ENCODE results near the gene SPTY2D1.
"Not testable (repeated sequence)": the region's sequence is repeated elsewhere in the genome, so short reads cannot be mapped to it uniquely, and the experiment has no call there.

Gene SPTY2D1, protein sequence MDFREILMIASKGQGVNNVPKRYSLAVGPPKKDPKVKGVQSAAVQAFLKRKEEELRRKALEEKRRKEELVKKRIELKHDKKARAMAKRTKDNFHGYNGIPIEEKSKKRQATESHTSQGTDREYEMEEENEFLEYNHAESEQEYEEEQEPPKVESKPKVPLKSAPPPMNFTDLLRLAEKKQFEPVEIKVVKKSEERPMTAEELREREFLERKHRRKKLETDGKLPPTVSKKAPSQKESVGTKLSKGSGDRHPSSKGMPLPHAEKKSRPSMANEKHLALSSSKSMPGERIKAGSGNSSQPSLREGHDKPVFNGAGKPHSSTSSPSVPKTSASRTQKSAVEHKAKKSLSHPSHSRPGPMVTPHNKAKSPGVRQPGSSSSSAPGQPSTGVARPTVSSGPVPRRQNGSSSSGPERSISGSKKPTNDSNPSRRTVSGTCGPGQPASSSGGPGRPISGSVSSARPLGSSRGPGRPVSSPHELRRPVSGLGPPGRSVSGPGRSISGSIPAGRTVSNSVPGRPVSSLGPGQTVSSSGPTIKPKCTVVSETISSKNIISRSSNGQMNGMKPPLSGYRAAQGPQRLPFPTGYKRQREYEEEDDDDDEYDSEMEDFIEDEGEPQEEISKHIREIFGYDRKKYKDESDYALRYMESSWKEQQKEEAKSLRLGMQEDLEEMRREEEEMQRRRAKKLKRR

DNA sequence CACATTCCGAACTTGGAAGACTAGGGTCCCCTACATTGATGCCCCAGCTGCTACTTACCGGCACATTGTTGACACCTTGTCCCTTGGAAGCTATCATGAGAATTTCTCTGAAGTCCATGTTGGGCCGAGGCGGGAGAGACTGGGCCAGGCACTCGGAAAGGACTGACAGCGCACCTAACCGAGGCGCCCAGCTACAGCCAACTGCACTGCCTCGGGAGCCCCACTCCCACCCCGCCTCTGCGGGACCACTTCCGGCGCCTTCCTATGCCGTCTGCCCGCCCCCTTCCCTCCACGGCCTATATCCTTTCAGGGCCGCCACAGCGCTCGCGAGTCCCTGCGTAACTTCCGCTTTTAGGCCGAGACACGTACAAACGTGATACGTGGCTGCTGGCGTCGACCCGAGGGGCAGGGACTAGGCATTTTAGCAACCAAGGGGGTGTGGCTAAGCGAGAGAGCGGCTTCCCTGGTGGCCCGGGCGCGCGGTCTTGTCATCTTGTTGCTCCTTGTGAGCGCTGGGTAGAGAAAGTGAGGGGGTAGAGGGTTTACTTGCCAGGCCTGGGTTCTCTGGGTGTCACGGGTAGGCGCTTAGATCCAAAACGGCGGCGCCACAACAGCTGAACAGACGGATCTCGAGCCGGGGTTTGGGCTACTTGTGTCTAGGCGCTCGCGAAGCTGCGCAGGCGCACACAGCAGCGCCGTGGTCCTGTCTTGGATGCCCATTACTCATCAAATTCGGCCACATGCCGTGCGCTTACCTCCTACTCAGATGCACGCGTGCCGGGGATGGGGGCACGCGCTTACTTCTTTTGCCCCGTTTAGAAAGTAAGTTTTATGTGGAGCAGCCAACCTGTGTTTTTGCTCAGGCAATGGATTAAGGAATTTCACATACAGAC is at the start of gene SPTY2D1:
Gene SPTY2D1, minus strand, starts transcription at position 203 of the 893 bp plus-strand sequence. Its CDS starts 85 bp downstream, at position 118.
- DNase-seq: peak; percentile 100

DNA sequence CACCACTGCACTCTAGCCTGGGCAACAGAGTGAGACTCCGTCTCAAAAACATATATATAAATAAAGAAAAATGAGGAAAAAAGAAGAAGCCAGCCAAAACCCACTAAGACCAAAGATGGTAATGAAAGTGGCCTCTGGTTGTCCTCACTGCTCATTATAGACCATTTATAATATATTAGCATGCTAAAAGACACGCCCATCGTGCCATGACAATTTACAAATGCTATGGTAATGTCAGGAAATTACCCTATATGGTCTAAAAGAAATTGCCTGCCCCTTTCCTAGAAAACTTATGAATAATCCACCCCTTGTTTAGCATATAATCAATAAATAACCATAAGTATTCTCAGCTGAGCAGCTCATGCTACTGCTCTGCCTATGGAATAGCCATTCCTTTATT is 48.3 kb upstream of the SPTY2D1 start:
- DNase-seq: no peak

DNA sequence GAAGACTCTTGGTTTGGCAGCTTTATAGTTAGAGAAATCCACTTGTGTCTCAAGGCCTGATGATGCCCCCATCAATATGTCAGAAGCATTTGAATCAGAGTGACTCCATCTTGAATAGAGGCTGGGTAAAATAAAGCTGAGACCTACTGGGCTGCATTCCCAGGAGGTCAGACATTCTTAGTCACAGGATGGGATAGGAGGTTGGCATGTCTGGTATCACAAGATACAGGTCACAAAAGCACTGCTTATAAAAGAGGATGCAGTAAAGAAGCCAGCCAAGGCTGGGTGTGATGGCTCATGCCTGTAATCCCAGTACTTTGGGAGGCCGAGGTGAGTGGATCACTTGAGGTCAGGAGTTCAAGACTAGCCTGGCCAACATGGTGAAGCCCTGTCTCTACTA is 47.8 kb upstream of the SPTY2D1 start:
- DNase-seq: not testable (repeated sequence)

DNA sequence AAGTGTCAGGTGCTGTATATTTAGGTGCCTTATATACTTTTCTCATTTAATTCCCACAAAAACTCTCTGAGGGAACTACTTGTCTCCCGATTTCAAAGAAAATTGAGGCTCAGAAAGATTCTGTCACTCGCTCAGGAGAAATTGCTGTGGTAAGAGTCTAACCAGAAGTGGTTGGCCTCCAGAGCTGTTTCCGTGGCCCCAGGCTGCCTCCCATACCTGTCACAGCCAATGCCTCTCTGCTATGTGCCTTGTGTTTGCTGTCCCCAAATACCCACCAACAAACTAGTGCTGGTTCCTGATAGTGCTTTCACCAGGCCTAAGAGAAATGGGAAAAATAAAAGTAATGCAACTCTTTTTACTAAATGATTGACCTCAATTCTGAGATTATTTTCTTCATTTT is 43.4 kb upstream of the SPTY2D1 start:
- no peak for DNase-seq

DNA sequence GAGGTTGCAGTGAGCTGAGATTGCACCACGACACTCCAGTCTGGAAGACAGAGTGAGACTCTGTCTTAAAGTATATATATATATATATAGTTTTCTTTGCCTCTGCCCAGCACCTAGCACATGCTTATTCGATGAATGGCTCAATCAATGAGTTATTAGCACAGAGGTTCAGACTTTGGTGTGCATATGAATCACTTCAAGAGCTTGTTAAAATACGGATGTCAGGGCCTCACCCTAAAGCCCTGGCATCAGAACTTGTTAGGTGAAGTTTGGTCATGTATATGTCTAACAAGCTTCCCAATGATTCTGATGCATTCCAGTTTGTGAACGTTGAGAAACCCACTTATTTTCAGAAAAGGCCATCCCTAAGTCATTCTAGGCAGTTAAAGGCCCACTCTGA is 42.7 kb upstream of the SPTY2D1 start:
- DNase-seq: no peak

GRCh38 chr11:18672209-18672608 is 38.1 kb upstream of the SPTY2D1 start:
- DNase-seq: not testable (repeated sequence)

- no peak for DNase-seq
Measured at GRCh38 chr11:18671246-18671645, 37.1 kb upstream of the SPTY2D1 start.

GRCh38 chr11:18669711-18670110 is 35.6 kb upstream of the SPTY2D1 start:
- no peak for DNase-seq

- DNase-seq: no peak
Measured at GRCh38 chr11:18669219-18669596, 35.1 kb upstream of the SPTY2D1 start.

DNA sequence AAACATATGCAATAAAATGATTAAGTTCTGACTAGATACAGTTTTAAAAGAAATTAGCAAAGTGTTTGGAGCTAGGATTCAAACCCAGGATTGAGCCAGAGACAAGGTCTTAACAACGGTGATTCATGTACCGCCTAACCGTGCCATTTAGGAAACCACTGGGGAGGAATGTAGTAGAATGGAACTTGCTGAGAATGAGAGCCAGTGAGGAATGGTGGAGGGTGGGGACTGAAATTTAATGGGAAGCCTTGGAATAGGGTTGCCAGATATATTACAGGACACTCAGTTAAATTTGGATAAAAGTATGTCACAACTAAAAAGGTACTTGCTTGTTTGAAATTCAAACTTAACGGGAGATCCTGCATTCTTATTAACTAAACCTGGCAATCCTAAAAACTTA is 34.0 kb upstream of the SPTY2D1 start:
- DNase-seq: no peak

GRCh38 chr11:18665353-18665872 is 31.3 kb upstream of the SPTY2D1 start:
- not testable (repeated sequence) for DNase-seq

GRCh38 chr11:18657673-18658072 is 23.5 kb upstream of the SPTY2D1 start:
- DNase-seq: no peak

GRCh38 chr11:18650859-18651557 is 16.9 kb upstream of the SPTY2D1 start:
- DNase-seq: no peak

DNA sequence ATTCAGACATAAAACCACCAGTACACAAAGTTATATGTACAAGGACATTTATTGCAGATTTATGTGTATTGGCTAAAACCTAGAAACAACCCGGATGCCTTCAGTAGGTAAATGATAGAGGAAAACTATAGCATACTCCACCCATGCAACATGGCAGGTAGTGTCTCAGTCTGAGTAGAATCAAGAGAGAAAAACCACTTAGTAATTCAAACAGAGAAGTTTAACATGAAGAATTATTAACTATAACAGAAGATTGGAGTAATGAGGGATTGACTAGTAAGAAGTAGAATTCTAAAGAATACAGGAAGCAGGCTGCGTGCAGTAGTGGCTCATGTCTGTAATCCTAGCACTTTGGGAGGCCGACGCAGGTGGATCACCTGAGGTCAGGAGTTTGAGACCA is 16.2 kb upstream of the SPTY2D1 start:
- no peak for DNase-seq

GRCh38 chr11:18643034-18643433 is 8.9 kb upstream of the SPTY2D1 start:
- not testable (repeated sequence) for DNase-seq

- no peak for DNase-seq
Measured at GRCh38 chr11:18641677-18642076, 7.5 kb upstream of the SPTY2D1 start.

DNA sequence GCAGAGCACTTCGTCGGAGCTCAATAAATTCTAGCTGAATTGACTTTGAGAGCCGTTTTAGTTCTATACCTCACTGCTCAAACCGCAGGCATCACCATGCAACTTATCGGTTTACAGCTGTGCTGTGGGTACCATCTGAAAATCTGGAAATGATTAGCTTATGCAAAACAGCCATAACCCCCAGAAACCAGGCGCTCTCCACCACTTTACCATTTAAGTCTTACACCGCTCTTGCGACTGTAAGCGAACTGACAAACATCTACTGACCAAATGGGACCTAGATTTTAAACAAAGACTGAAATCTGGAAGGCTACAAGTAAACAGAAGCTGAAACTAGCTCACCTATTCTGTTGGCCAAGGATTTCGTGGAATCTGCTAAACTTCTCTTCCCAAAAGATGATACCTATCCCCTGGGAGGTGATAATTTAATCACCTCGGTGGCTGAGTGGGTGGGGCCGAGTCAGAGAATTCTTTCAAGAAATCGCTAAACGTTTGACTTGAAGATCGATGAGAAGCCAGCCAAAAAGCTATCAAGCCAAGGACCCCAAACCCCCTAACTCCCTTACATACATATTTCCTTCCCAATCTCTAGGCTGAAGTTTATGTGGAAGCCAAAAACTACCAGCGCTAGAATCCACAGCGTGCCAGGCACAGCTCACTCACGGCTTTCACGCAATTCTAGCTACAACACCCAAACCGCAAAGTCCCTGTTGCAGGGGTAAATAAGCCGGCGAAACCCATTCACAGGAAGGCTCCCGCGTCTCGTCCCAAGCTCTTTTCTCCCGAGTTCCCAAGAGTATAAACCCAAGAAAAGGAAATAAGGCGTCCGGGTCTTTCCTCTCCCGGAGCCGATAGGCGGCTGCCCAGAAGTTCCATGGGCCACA is 644 bp downstream of the SPTY2D1 start:
- DNase-seq: peak; percentile 18

GRCh38 chr11:18632841-18633240 is 1.3 kb downstream of the SPTY2D1 start:
- no peak for DNase-seq

GRCh38 chr11:18624161-18624560 is 10.0 kb downstream of the SPTY2D1 start:
- no peak for DNase-seq

- no peak for DNase-seq
Measured at GRCh38 chr11:18623707-18624106, 10.4 kb downstream of the SPTY2D1 start.

- no peak for DNase-seq
Measured at GRCh38 chr11:18618342-18619025, 15.7 kb downstream of the SPTY2D1 start.

All from femur (tissue), 1 donor.